GM21528 (cell line): Measurements from ENCODE around the gene GNAI1.

Source experiments
- ATAC-seq: cut with Tn5 transposase; IDR thresholded peaks from one replicate; pipeline ENCODE4 v1.9.1; 2021; ENCODE audit warnings: mild to moderate bottlenecking, moderate library complexity; ENCODE audit not compliant: unreplicated experiment, low FRiP score

GNAI1 gene

DNA sequence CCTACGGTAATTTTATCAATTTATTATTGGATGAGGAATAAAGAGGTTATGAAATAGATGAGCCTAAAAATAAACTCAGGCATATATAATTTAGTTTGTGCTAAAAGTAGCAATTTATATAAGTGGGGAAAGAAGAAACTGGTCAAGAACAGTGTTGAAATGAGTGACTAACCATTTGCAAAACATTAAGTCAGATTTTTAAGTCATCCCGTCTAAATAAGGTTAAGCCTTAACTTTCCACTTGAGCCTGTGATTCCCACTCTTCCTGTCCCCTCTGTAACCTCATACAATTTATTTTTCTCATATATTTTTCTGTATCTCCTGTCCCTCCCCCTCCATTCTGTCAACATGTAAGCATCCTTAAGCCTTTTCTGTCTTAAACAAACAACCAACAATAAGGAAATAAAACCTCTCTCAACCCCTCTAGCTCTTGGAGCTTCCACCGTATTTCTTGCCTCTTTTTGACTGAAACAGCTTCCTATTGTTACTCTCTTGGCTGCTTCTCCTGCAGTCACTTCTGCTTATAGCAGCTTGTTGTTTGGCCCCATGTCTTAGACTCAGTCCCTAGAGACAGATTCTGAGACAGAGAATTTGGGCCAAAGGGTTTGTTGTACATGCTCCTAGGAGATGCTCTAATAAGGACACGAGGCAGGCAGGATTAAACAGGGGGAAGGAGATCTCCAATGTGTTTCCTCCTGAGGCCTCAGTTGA, 109.7 kb downstream of the GNAI1 start:
- no peak for ATAC-seq

DNA sequence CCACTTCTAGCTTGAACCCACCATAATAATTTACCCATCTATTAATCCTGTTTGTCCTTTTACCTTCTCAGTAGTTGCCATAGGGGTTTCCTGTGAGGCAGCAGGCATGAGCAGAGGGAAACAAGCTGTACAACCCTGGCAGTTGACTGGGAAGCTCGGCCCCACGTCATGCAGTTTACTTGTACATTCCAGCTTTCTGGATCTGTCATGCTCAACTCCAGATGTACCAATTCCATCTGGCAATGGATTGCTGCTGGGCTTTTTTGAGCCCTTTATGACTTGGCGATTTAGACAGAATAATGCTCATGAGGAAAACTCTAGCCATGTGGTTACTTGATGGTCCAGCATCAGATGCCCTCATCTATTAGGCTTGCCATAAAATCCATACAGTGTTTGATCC, 112.5 kb downstream of the GNAI1 start:
- no peak for ATAC-seq

DNA sequence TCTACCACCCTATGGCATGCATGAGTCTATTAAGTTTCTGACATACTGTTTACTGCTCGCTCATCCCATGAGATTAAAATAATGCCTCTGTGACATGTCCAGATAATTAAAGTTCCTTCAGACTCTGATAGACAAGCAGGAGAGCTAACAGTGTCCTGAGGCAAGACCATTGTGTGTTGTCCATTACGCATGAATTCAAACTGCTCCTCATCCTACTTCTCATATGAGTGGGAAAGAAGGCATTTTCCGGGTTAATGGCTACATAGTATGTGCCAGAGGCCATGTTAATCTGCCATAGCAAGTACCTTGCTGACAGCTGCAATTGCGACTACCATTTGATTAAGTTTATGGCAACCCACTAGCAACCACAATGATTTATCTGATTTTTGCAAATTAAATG, 113.3 kb downstream of the GNAI1 start:
- no peak for ATAC-seq

DNA sequence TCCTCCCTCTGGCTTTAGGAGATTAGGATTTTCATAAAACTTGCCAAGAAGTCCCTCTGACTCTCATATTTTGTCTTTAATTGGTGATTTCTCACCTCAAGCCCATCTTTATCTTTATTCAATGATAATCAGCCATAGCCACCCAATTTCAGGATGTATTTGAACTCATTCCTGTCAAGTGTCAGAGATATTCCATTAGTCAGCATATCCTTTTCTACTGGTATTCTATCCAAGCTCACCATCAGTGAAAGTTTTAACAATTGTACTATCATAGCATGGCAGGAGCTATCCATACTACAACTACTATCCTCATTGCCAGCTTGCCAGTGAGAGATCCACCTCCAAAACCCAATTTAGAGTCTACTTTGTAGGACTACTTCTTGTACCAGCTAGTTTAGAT, 114.6 kb downstream of the GNAI1 start:
- ATAC-seq = no peak

DNA sequence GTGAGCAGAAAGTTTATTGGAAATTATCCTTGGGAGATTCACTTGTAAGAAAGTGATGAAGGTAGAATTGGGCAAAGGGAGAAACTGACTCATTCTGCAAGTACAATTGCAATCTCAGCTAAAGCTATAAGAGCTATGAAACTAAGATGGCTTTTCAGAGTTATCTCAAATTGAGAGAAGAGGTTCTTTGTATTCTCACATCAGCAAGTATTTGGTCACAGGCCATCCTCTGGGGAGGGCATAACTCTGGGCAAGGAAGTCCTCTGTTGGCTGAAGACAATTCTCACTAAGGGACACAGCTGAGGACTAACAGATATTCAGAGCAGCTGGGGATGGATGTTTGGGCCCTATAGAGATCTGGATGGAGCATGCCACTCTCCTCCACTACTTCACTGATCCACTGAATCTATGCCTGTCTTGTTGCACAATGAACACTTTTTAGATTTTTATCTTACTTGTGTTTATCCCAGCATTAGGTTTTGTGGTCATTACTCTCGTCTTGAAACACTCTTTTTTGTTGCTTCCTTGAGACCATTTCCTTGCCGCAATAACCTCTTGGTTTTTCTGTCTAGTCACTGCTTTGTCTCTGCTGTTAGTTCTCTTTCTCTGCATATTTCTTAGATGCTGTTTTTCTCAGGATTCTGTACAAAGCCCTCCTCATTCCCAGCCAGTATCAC, 115.1 kb downstream of the GNAI1 start:
- no peak for ATAC-seq

DNA sequence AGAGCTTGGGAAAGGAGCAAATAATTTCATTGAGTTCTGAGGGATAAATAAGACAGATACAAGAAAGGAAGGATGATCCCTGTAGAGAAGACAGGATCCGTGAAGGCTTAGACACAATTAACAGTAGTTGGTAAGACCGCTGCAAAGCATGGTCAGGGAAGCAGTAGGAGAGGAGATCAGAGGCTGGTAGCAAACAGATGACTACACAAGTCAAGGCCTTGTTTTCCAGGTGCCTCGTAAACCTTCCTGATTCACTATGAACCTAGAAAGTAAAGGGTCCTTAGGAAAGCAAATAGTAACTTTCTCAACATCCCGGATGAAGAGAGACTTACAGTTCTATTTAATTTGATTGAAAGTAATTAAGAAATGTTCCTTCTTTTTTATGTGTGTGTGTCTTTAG, 118.6 kb downstream of the GNAI1 start:
- ATAC-seq = no peak

DNA sequence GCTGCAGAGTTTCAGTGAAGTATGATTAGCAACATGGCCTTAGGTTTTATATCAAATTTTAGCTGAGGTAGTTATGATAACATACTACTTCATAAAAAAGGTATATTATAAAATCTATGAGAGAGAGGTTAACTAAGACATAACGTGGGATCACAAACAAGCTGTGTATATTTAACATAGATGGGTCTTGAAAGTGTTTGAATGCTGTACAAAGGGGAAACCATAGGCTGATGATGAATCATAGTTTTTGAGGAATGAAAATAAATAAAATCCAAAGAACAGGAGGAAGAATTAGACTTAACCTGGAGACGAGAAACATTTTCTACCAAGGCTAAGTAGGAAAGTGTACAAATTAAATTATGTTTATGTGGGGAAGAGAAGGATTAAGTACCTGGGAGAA, 119.0 kb downstream of the GNAI1 start:
- ATAC-seq = no peak

DNA sequence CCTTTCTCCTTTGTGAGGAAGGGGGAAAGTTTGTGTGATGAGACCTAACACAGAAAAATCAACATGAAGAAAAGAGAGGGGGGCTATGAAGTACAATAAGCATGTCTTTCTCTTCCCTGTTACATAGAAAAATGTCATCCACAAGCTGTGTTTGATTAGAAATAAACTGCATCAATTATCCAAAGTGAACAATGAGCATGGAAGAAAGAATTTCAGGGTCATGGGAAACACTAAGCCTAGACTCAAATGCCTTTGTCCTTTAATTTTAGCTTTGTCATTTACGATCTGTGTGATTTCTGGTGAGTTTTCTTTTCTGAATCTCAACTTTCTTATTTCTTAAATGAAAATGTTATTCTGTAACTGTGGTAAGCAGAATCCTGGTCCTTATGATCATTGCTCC, 121.0 kb downstream of the GNAI1 start:
- no peak for ATAC-seq

DNA sequence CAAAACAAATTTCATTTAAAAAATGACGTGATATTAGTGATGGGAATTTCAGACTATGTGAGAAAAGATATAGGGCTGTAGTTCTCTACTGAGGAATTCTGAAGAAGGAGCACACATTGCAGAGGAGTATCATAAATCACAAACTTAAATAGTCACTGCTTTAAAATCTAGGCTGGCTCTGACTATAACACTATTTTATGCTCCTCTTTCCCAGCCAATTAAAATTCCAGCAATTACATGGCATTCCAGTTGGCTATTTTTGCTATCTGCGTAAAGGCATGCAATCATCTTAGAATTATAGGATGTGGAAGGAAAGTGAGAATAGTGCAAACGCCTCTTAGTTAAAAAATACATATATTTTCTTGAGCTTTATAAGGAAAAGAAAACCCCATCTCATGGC, 123.1 kb downstream of the GNAI1 start:
- no peak for ATAC-seq

DNA sequence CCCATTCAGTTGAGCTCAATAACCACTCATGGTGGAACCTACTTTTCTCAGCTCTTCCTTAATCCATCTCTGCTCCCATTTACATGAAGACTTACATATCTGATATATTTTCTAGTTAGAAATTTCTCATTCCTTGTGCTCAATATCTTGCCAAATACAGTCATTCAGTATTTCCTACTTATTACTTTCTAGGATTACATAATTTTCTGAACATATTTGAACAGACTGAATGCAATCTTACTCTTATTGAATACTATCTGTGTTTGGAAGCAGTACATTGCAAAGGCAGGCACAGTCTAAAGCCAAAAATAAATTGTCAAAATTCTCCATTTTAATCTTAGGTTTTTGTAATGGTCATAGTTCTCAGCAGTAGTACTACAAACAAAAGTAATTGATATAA, 126.0 kb downstream of the GNAI1 start:
- no peak for ATAC-seq

DNA sequence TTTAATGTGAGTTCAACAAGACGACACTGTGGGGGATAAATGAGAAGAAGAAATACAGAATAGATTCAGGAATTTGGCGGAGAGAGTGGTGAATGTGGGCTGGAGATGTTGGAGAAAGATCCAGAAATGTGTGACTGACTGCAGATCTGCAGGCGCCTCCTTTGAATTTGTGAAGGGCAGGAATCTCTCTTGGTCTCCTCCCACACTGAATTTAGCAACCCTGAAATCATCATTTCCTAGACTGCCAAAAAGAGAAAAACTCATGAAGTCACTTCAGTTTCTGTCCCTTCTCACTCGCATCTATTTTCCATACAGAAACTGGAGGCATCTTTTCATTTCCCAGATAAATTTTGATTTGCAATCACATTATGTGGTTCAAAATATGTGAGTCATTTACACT, 128.7 kb downstream of the GNAI1 start:
- no peak for ATAC-seq

DNA sequence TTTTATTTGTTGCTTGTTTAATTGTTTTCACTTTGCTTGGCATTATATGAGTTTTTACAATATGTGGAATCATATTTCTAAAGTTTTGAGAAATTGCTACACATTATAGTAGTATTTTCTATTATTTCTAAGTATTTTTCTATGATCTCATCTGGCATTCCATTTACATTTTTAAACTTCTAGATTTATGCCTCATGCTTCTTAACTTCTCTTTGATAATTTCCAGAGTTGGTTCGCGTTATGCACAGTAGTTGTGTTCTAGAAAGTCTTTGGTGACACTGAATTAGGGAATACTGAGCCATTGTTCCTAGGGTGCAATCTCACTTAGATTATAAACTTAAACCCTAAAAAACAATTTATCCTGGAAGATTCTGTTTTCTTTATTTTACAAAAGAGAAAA, 129.2 kb downstream of the GNAI1 start:
- no peak for ATAC-seq

DNA sequence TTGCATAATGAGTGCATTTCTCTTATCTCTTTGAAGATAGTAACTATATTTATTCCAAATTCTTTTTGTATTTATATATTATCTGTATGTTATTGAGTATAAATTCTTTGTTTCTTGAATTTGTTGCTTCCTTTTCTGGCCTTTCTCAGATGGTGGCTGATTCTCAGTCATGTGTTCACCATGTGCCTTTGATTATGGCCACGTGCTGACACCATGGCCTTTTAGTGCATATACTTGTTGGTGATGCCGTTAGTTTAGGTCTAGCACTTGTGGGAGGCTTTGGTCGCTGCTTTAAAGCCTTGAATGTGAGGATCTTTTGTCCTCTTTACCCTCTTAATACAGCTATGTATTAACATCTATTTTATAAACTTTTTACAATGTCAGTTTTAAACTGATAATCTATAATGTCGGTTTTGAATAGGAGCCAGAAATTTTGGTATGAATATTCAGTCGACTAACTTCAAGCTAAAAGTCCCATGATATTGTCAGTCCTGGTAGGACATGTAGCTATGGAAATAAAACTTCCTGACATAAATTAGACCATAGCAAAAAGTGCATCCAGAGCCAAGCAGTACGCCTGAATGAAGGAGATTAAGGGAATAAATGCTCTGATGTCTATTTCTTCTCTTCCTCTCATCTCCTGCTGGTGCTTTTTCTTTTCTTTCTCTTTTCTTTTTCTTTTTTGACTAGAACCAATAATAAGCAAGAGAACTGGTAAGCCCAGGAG, 130.3 kb downstream of the GNAI1 start:
- no peak for ATAC-seq

DNA sequence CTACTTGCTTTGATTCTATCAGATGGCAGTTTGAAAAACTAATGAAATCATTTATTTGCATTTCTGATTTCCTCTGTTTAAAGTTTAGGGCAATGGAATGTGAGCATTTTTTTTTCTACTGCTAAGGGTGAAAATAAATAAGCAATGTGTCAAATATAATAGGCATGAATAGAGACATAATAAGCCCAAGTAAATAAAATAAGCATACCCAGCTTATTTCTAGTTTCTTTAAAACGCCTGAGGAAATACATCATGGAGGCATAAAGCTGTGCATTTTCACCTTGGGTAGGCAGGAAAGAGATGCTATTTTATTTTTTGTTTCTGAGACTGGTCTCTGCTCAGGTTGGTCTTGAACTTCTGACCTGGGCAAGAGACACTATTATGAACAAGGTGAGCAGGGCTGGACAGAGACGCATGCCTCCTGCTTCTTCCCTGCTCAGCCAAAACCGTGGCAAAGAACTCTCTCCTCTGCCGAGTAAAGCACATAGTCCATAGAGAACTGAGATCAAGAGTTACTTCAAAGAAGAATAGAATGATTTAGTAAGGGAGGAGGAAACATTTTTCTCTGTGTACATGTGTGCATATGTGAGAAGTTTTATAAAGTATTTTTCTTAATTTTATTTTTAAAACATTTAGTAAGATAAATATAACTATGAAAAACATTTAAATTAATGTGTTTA, 138.1 kb downstream of the GNAI1 start:
- ATAC-seq = no peak

DNA sequence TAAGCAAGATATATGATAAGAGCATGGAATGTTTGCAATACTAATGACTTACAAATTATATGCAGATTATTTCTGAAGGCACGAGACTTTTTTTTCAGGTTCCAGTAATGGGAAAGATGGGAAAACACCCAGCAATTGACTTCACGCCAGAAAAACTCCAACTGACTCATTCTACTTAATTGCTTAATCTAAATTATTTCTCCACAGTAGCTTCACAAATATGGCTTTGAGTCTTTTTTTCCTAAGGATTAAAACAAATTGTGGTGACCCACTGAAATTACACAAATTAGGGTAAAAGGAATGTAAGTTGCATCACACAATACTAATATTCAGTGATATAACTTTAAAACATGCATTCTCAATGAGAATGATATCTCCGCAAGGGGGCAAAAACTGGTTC, 138.7 kb downstream of the GNAI1 start:
- no peak for ATAC-seq

DNA sequence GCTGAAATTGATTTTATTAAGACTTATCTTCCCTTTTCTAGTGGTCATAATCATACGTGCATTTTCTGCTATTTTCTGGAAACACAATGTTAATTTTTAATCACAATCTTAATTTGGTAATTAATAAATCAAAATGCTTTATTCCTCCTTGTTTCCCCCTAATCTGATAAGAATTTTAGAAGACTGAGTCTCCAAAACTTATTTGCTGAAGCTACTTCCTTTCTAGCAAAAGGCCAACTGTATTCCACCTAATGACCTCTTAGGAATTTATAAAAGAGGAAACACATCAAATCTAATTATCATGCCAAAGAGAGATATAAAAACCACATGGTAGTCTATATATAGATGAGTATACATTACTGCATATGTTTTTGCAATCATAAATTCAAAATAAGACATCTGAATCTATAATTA, 140.6 kb downstream of the GNAI1 start:
- no peak for ATAC-seq
